ENCODE data around the gene DYNC1I2. TPM values are rescaled to one million over a fixed set of nuclear protein-coding genes. Genes with fewer than 3 reads are reported as not detected.
"Not testable (repeated sequence)": the region's sequence is repeated elsewhere in the genome, so short reads cannot be mapped to it uniquely, and the experiment has no call there.

The DYNC1I2 gene
- total RNA-seq, 1 experiment from 2014 or later = 58.5 TPM

DNA sequence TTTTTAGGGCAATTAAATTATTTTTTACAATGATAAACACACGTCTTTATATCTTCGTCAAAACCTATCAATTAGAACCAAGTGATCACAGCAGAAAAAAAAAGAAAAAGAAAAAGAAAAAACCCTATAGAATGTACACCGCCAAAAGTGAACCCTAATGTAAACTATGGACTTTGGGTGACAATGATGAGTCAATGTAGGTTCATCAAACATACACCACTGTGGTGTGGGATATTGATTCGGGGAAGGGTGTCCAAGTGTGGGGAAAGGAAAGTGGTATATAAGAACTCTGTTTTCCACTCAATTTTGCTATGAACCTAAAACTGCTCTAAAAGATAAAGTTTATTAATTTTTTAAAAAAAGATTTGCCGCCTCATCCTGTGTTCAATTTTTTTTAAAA, 85.1 kb downstream of the DYNC1I2 start:
- H3K79me2 ChIP-seq (ENCODE audit: low read length) = no peaks in the 10 kb centered on the region
- intact Hi-C loops (cut with micrococcal nuclease) = no loop called here
- H3K9ac ChIP-seq (ENCODE audit: low read length) = no peak overlapping the region
- H3F3A ChIP-seq (ENCODE audit: low read length, unreplicated experiment) = no peaks in the 10 kb centered on the region
- H3K9me2 ChIP-seq (replicated peaks; ENCODE audit: low read length) = no peaks in the 10 kb centered on the region
- no peaks in the 10 kb centered on the region for H3K27me3 ChIP-seq (ENCODE audit: low read length)
- no peaks in the 10 kb centered on the region for H3K36me3 ChIP-seq (ENCODE audit: low read depth, low read length)
- DNase-seq (no peak), ATAC-seq (no peak)
- ChIA-PET POLR2A (ENCODE audit: unreplicated experiment) (no interaction called here), CTCF (no interaction called here)
- TF ChIP-seq, protein P1, sequence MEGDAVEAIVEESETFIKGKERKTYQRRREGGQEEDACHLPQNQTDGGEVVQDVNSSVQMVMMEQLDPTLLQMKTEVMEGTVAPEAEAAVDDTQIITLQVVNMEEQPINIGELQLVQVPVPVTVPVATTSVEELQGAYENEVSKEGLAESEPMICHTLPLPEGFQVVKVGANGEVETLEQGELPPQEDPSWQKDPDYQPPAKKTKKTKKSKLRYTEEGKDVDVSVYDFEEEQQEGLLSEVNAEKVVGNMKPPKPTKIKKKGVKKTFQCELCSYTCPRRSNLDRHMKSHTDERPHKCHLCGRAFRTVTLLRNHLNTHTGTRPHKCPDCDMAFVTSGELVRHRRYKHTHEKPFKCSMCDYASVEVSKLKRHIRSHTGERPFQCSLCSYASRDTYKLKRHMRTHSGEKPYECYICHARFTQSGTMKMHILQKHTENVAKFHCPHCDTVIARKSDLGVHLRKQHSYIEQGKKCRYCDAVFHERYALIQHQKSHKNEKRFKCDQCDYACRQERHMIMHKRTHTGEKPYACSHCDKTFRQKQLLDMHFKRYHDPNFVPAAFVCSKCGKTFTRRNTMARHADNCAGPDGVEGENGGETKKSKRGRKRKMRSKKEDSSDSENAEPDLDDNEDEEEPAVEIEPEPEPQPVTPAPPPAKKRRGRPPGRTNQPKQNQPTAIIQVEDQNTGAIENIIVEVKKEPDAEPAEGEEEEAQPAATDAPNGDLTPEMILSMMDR (conservative IDR thresholded peaks at IDR 0.05; ENCODE audit: low read depth, low read length) = no peak
- TF ChIP-seq EZH2phosphoT487 (IDR thresholded peaks at IDR 0.05; ENCODE audit: borderline replicate concordance, low read length) = no peak
- no peak for TF ChIP-seq EZH2 (IDR thresholded peaks at IDR 0.05; ENCODE audit: low read length, unreplicated experiment)
- no peaks in the 10 kb centered on the region for H3K4me1 ChIP-seq (ENCODE audit: insufficient read depth, low read length)
- H3K4me3 ChIP-seq (ENCODE audit: low read length) = no peak overlapping the region
- no peak overlapping the region for H2AFZ ChIP-seq (ENCODE audit: low read length)
- no TSS peak for BruUV-seq (replicated peaks)
- H3K27ac ChIP-seq (ENCODE audit: low read length) = no peak overlapping the region
- H4K20me1 ChIP-seq (ENCODE audit: low read length) = no peaks in the 10 kb centered on the region
- no peaks in the 10 kb centered on the region for H3K9me3 ChIP-seq (ENCODE audit: low read length)
- no peak overlapping the region for H3K4me2 ChIP-seq (ENCODE audit: low read length)

DNA sequence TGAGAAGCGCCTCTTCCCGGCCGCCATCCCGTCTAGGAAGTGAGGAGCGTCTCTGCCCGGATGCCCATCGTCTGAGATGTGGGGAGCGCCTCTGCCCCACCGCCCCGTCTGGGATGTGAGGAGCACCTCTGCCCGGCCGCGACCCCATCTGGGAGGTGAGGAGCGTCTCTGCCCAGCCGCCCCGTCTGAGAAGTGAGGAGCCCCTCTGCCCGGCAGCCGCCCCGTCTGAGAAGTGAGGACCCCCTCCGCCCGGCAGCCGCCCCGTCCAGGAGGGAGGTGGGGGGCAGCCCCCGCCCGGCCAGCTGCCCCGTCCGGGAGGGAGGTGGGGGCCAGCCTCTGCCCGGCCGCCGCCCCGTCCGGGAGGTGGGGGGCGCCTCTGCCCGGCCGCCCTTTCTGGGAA, 87.3 kb downstream of the DYNC1I2 start:
- CTCF ChIA-PET; POLR2A ChIA-PET (ENCODE audit: unreplicated experiment); BruUV-seq (replicated peaks); ATAC-seq; H3K9ac ChIP-seq (ENCODE audit: low read length); DNase-seq; H3F3A ChIP-seq (ENCODE audit: low read length, unreplicated experiment); H3K27ac ChIP-seq (ENCODE audit: low read length); H4K20me1 ChIP-seq (ENCODE audit: low read length); H3K36me3 ChIP-seq (ENCODE audit: low read depth, low read length); H3K9me3 ChIP-seq (ENCODE audit: low read length); H3K4me1 ChIP-seq (ENCODE audit: insufficient read depth, low read length); intact Hi-C loops (cut with micrococcal nuclease); H2AFZ ChIP-seq (ENCODE audit: low read length); H3K9me2 ChIP-seq (replicated peaks; ENCODE audit: low read length); H3K27me3 ChIP-seq (ENCODE audit: low read length); H3K4me3 ChIP-seq (ENCODE audit: low read length); H3K79me2 ChIP-seq (ENCODE audit: low read length); H3K4me2 ChIP-seq (ENCODE audit: low read length): not testable (repeated sequence)

DNA sequence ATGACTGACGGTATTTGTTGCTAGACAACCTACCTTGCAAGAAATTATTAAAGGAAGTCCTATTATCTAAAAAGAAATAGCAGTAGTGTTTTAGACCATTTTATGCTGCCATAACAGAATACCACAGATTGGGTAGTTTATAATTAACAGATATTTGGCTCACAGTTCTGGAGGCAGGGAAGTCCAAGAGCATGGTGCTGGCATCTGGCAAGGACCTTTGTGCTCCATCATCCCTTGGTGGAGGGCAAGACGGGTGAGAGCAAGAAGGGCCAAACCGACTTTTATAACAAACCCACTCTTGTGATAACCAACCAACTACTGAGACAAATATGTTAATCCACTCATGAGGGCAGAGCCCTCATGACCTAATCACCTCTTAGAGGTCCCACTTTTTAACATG, 91.2 kb downstream of the DYNC1I2 start:
- ATAC-seq (no peak), DNase-seq (no peak)
- intact Hi-C loops (cut with micrococcal nuclease) = no loop called here
- Histone ChIP-seq H3K27me3 (ENCODE audit: low read length) (no peaks in the 10 kb centered on the region), H3K36me3 (ENCODE audit: low read depth, low read length) (peaks cover 2% of the 10 kb centered on the region), H3K27ac (ENCODE audit: low read length) (no peak overlapping the region), H3K9me2 (replicated peaks; ENCODE audit: low read length) (no peaks in the 10 kb centered on the region), H3K79me2 (ENCODE audit: low read length) (no peaks in the 10 kb centered on the region), H4K20me1 (ENCODE audit: low read length) (no peaks in the 10 kb centered on the region), H3K9ac (ENCODE audit: low read length) (no peak overlapping the region), H2AFZ (ENCODE audit: low read length) (no peak overlapping the region), H3K9me3 (ENCODE audit: low read length) (no peaks in the 10 kb centered on the region), H3K4me2 (ENCODE audit: low read length) (no peak overlapping the region), H3F3A (ENCODE audit: low read length, unreplicated experiment) (no peaks in the 10 kb centered on the region), H3K4me1 (ENCODE audit: insufficient read depth, low read length) (no peaks in the 10 kb centered on the region), H3K4me3 (ENCODE audit: low read length) (no peak overlapping the region)
- ChIA-PET POLR2A (ENCODE audit: unreplicated experiment) (no interaction called here), CTCF (no interaction called here)
- no TSS peak for BruUV-seq (replicated peaks)
- TF ChIP-seq, protein P1 (conservative IDR thresholded peaks at IDR 0.05; ENCODE audit: low read depth, low read length) = no peak
- TF ChIP-seq EZH2phosphoT487 (IDR thresholded peaks at IDR 0.05; ENCODE audit: borderline replicate concordance, low read length) = no peak
- no peak for TF ChIP-seq EZH2 (IDR thresholded peaks at IDR 0.05; ENCODE audit: low read length, unreplicated experiment)

Measured in PC-3 (cell line).